ENCODE results near the gene E2F6.

- TF ChIP-seq CTCF (conservative IDR thresholded peaks at IDR 0.05; ENCODE audit: low read length) (no peak), EZH2phosphoT487 (IDR thresholded peaks at IDR 0.05; ENCODE audit: borderline replicate concordance) (no peak)
These were observed 28.4 kb downstream of the E2F6 start for GRCh38 chr2:11437602-11438001.

Measured in Loucy (cell line).